GM10266 (cell line): ENCODE data around the gene CGRRF1.

Experiments used
- DNase-seq: peaks from one replicate; pipeline ENCODE4 v3.0.0; 2012; ENCODE audit errors: extremely low spot score
- CTCF ChIP-seq: IDR thresholded peaks from 2 replicates; pipeline ENCODE4 v1.5.1; 2012; ENCODE audit warnings: mild to moderate bottlenecking, low read depth; ENCODE audit not compliant: control insufficient read depth, insufficient read depth; ENCODE audit errors: missing control alignments

CGRRF1 gene

GRCh38 chr14:54585214-54585613, 75.5 kb downstream of the CGRRF1 start:
- TF ChIP-seq CTCF, result no peak
- DNase-seq, result no peak
